Mesendoderm (in vitro differentiated cells): Measurements from ENCODE around the gene TTC32.
A peak's percentile ranks its signal among the peaks of the same experiment; 100 is the strongest.

Source experiments
- DNase-seq: peaks from one replicate; pipeline ENCODE4 v3.0.0; 2013
- H2AK5ac ChIP-seq: 2 replicates; pipeline ENCODE4 v1.6.1; 2013; ENCODE audit warnings: low read length, inconsistent platforms
- H2BK120ac ChIP-seq: 2 replicates; pipeline ENCODE4 v1.6.1; 2013; ENCODE audit warnings: low read depth, mild to moderate bottlenecking, low read length, moderate library complexity, mixed read lengths
- H2BK15ac ChIP-seq: replicated peaks from 2 replicates; pipeline ENCODE4 v1.6.1; 2013; ENCODE audit warnings: low read depth, mild to moderate bottlenecking, moderate library complexity
- H2BK5ac ChIP-seq: 2 replicates; pipeline ENCODE4 v1.6.1; 2013; ENCODE audit warnings: low read length, inconsistent platforms
- H3K18ac ChIP-seq: 2 replicates; pipeline ENCODE4 v1.6.1; 2013; ENCODE audit warnings: mild to moderate bottlenecking, low read length, mixed read lengths
- H3K23ac ChIP-seq: one replicate; pipeline ENCODE4 v1.6.1; 2013; ENCODE audit warnings: low read length
- H3K27ac ChIP-seq: 2 replicates; pipeline ENCODE4 v1.5.1; 2013; ENCODE audit warnings: low read depth, mild to moderate bottlenecking, inconsistent platforms, low read length, moderate library complexity
- H3K27me3 ChIP-seq: 2 replicates; pipeline ENCODE4 v1.6.1; 2013; ENCODE audit warnings: low read length, control low read depth, mild to moderate bottlenecking, inconsistent platforms; ENCODE audit not compliant: insufficient read depth, poor library complexity
- H3K36me3 ChIP-seq: 2 replicates; pipeline ENCODE4 v1.6.1; 2013; ENCODE audit warnings: low read length, inconsistent platforms; ENCODE audit not compliant: control insufficient read depth, insufficient read depth
- H3K4ac ChIP-seq: one replicate; pipeline ENCODE4 v1.6.1; 2013; ENCODE audit warnings: low read depth, mild to moderate bottlenecking, low read length, moderate library complexity
- H3K4me1 ChIP-seq: 2 replicates; pipeline ENCODE4 v1.6.1; 2013; ENCODE audit warnings: low read depth, low read length, inconsistent platforms; ENCODE audit not compliant: control insufficient read depth
- H3K4me2 ChIP-seq: 2 replicates; pipeline ENCODE4 v1.6.1; 2013; ENCODE audit warnings: low read length
- H3K4me3 ChIP-seq: 2 replicates; pipeline ENCODE4 v1.5.1; 2013; ENCODE audit warnings: mild to moderate bottlenecking, low read length
- H3K56ac ChIP-seq: one replicate; pipeline ENCODE4 v1.6.1; 2013; ENCODE audit warnings: low read length
- H3K79me1 ChIP-seq: 2 replicates; pipeline ENCODE4 v1.6.1; 2013; ENCODE audit warnings: low read length, inconsistent platforms
- H3K79me2 ChIP-seq: 2 replicates; pipeline ENCODE4 v1.6.1; 2013; ENCODE audit warnings: mild to moderate bottlenecking, low read length; ENCODE audit not compliant: control insufficient read depth, insufficient read depth
- H3K9ac ChIP-seq: 2 replicates; pipeline ENCODE4 v1.6.1; 2013; ENCODE audit warnings: low read length, inconsistent platforms
- H4K5ac ChIP-seq: one replicate; pipeline ENCODE4 v1.6.1; 2013; ENCODE audit warnings: low read length
- H4K8ac ChIP-seq: one replicate; pipeline ENCODE4 v1.6.1; 2013; ENCODE audit warnings: low read depth, mild to moderate bottlenecking, control low read depth, low read length, moderate library complexity
- WGBS: extraction: QIAGEN DNeasy Blood & Tissue Kit; methylation state at CpG from one replicate; pipeline ENCODE4 v1.1.7; 2013; ENCODE audit warnings: low lambda C conversion rate, missing lambda C conversion rate; ENCODE audit not compliant: insufficient coverage; ENCODE audit errors: extremely low coverage; 5-methylcytosine and 5-hydroxymethylcytosine counted together

The TTC32 gene

GRCh38 chr2:19871836-19872235 lies 29.9 kb downstream of the TTC32 start:
- H3K23ac ChIP-seq, result no peak overlapping the region
- no peak overlapping the region for H4K5ac ChIP-seq
- H3K56ac ChIP-seq, result no peak overlapping the region
- H3K9ac ChIP-seq, result no peak overlapping the region
- no peak overlapping the region for H2AK5ac ChIP-seq
- no peak overlapping the region for H2BK120ac ChIP-seq
- H3K4me3 ChIP-seq, result no peak overlapping the region
- H3K79me2 ChIP-seq, result no peaks in the 10 kb centered on the region
- no peak overlapping the region for H2BK15ac ChIP-seq
- no peak overlapping the region for H4K8ac ChIP-seq
- no peaks in the 10 kb centered on the region for H3K36me3 ChIP-seq
- H3K4me2 ChIP-seq, result no peak overlapping the region
- DNase-seq, result no peak
- H3K27me3 ChIP-seq, result no peaks in the 10 kb centered on the region
- H3K27ac ChIP-seq, result no peak overlapping the region
- H3K4me1 ChIP-seq, result no peaks in the 10 kb centered on the region
- H3K18ac ChIP-seq, result no peak overlapping the region
- no CpG with 5 or more reads among the region's 2 CpGs for WGBS
- no peak overlapping the region for H2BK5ac ChIP-seq
- H3K79me1 ChIP-seq, result no peaks in the 10 kb centered on the region
- H3K4ac ChIP-seq, result no peak overlapping the region

GRCh38 chr2:19870792-19871191 lies 31.0 kb downstream of the TTC32 start:
- no peak overlapping the region for H3K4me3 ChIP-seq
- no peak overlapping the region for H2BK15ac ChIP-seq
- no peaks in the 10 kb centered on the region for H3K79me2 ChIP-seq
- no peak overlapping the region for H3K4ac ChIP-seq
- H3K56ac ChIP-seq, result no peak overlapping the region
- H2BK120ac ChIP-seq, result no peak overlapping the region
- WGBS, result no CpG with 5 or more reads among the region's 4 CpGs
- no peak overlapping the region for H3K23ac ChIP-seq
- no peak overlapping the region for H3K4me2 ChIP-seq
- H4K8ac ChIP-seq, result no peak overlapping the region
- no peak overlapping the region for H3K18ac ChIP-seq
- no peaks in the 10 kb centered on the region for H3K79me1 ChIP-seq
- DNase-seq, result no peak
- no peaks in the 10 kb centered on the region for H3K27me3 ChIP-seq
- H3K27ac ChIP-seq, result no peak overlapping the region
- no peaks in the 10 kb centered on the region for H3K36me3 ChIP-seq
- H3K9ac ChIP-seq, result no peak overlapping the region
- no peak overlapping the region for H2BK5ac ChIP-seq
- H4K5ac ChIP-seq, result no peak overlapping the region
- no peaks in the 10 kb centered on the region for H3K4me1 ChIP-seq
- no peak overlapping the region for H2AK5ac ChIP-seq

DNA sequence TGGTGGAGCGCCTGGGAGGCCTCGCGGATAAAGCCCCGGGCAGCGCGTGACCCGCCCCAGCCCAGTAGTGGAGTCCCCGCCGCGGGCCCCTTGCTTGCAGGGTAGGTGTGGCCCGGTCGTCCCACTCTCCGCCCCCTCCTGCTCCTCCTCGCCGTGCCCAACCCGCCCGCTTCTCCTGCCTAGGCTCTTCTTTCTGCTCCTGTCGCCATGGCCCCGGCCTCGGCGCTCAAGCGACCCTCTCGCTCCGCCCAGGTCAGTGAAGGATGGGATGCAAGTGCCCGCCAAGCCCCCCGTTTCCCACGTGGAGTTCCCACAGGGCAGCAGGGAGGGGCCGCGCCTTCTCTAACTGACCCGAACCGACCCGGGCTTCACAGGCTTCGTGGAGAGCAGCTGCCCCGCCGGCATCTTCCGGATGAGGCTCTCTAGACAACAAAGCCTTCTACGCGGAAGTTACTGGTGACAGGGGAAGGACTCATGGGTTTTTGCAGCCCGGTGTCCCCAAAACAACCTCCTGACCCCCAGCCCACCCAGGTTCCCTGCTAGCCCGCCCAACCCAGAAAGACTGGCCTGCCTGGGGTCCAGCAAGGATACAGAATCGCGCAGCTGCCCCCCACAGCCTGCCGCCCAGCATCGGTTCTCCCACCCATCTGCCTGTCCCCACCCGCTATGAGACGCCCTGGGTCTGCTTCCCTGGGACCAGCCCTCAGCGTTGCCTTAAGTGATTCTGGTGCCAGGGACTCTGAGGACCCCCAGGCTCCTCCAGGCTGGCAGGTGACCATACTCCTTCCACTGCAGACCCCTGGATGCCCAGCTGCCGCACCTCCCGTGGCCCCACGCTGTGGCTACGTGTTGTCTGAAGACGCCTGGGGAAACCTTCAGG lies 32.8 kb downstream of the TTC32 start:
- peak; percentile 42 for DNase-seq
- peak overlapping the region; percentile 85 for H3K4me2 ChIP-seq

GRCh38 chr2:19868224-19868623 lies 33.6 kb downstream of the TTC32 start:
- no CpG with 5 or more reads among the region's 7 CpGs for WGBS
- no peak for DNase-seq
- H4K8ac ChIP-seq, result no peak overlapping the region
- H3K79me2 ChIP-seq, result no peaks in the 10 kb centered on the region
- H3K4me2 ChIP-seq, result peak overlapping the region; percentile 34
- no peak overlapping the region for H2AK5ac ChIP-seq
- H4K5ac ChIP-seq, result no peak overlapping the region
- no peak overlapping the region for H2BK15ac ChIP-seq
- H3K4ac ChIP-seq, result no peak overlapping the region
- H3K18ac ChIP-seq, result no peak overlapping the region
- no peak overlapping the region for H3K4me3 ChIP-seq
- no peak overlapping the region for H3K23ac ChIP-seq
- H3K27ac ChIP-seq, result no peak overlapping the region
- peak overlapping the region; percentile 67 for H3K56ac ChIP-seq
- no peak overlapping the region for H2BK120ac ChIP-seq
- peak overlapping the region; percentile 63 for H3K9ac ChIP-seq
- no peaks in the 10 kb centered on the region for H3K79me1 ChIP-seq
- H3K4me1 ChIP-seq, result no peaks in the 10 kb centered on the region
- no peak overlapping the region for H2BK5ac ChIP-seq
- H3K36me3 ChIP-seq, result no peaks in the 10 kb centered on the region
- no peaks in the 10 kb centered on the region for H3K27me3 ChIP-seq

More for the DNA sequence above, 32.8 kb downstream of the TTC32 start:
- peak overlapping the region; percentile 63 for H3K9ac ChIP-seq
- H2BK120ac ChIP-seq, result no peak overlapping the region
- H3K36me3 ChIP-seq, result no peaks in the 10 kb centered on the region
- no peak overlapping the region for H4K5ac ChIP-seq
- no peak overlapping the region for H2BK15ac ChIP-seq
- H3K27me3 ChIP-seq, result no peaks in the 10 kb centered on the region
- no peak overlapping the region for H2BK5ac ChIP-seq
- H3K56ac ChIP-seq, result peak overlapping the region; percentile 67
- peak overlapping the region; percentile 20 for H3K4me3 ChIP-seq
- H3K23ac ChIP-seq, result no peak overlapping the region
- WGBS, result no CpG with 5 or more reads among the region's 52 CpGs
- no peaks in the 10 kb centered on the region for H3K79me1 ChIP-seq
- no peak overlapping the region for H2AK5ac ChIP-seq
- H3K18ac ChIP-seq, result no peak overlapping the region
- H3K4ac ChIP-seq, result peak overlapping the region; percentile 9
- H3K79me2 ChIP-seq, result no peaks in the 10 kb centered on the region
- H3K27ac ChIP-seq, result no peak overlapping the region
- no peak overlapping the region for H4K8ac ChIP-seq
- H3K4me1 ChIP-seq, result no peaks in the 10 kb centered on the region

DNA sequence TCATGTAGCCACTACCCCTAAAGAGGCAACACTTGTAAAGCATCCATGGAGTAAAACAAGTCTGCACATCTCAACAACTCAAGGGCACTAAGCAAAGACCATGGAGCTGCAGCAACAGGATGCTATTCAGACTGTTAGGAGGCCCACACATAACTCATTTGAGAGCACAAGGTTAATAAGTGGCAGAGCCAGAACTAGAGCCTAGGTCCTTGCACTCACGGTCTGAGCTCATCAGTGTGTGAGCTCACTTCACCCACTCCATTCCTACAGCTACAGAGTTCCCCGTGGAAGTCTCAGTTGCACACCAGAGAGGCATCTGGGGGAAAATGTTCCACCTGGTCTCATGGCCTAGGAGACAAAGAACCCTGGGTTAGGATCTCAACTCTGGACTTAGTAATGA lies 35.0 kb downstream of the TTC32 start:
- Histone ChIP-seq H3K27me3 (no peaks in the 10 kb centered on the region), H3K4me1 (no peaks in the 10 kb centered on the region)
- WGBS, result no CpG with 5 or more reads among the region's 2 CpGs

More for the DNA sequence above, 35.0 kb downstream of the TTC32 start:
- Histone ChIP-seq H3K9ac (no peak overlapping the region), H3K56ac (no peak overlapping the region), H2BK15ac (no peak overlapping the region), H3K79me2 (no peaks in the 10 kb centered on the region), H2BK5ac (no peak overlapping the region), H2BK120ac (no peak overlapping the region), H3K4ac (no peak overlapping the region), H4K5ac (no peak overlapping the region), H4K8ac (no peak overlapping the region), H3K4me2 (no peak overlapping the region), H3K23ac (no peak overlapping the region), H3K79me1 (no peaks in the 10 kb centered on the region), H3K36me3 (no peaks in the 10 kb centered on the region), H2AK5ac (no peak overlapping the region), H3K18ac (no peak overlapping the region), H3K27ac (no peak overlapping the region), H3K4me3 (no peak overlapping the region)
- DNase-seq, result no peak
